ENCODE results near the gene COA1.
"Not testable (repeated sequence)": the region's sequence is repeated elsewhere in the genome, so short reads cannot be mapped to it uniquely, and the experiment has no call there.

Gene COA1

GRCh38 chr7:43625453-43625852 is 103.9 kb downstream of the COA1 start:
- no peak for DNase-seq

GRCh38 chr7:43624156-43624555 is 105.2 kb downstream of the COA1 start:
- DNase-seq: no peak

GRCh38 chr7:43621729-43622448 is 107.4 kb downstream of the COA1 start:
- DNase-seq: no peak

- no peak for DNase-seq
Observed at GRCh38 chr7:43619213-43620012, 109.9 kb downstream of the COA1 start.

- DNase-seq: no peak
Observed at GRCh38 chr7:43618073-43618472, 111.2 kb downstream of the COA1 start.

GRCh38 chr7:43616977-43617376 is 112.3 kb downstream of the COA1 start:
- no peak for DNase-seq

- no peak for DNase-seq
Observed at GRCh38 chr7:43615558-43616145, 113.7 kb downstream of the COA1 start.

GRCh38 chr7:43612599-43613589 is 116.4 kb downstream of the COA1 start:
- DNase-seq: no peak

GRCh38 chr7:43612128-43612527 is 117.2 kb downstream of the COA1 start:
- no peak for DNase-seq

- no peak for DNase-seq
Observed at GRCh38 chr7:43609097-43609496, 120.2 kb downstream of the COA1 start.

GRCh38 chr7:43604251-43604650 is 125.1 kb downstream of the COA1 start:
- DNase-seq: no peak

- DNase-seq: no peak
Observed at GRCh38 chr7:43602256-43602655, 127.1 kb downstream of the COA1 start.

GRCh38 chr7:43600056-43600455 is 129.3 kb downstream of the COA1 start:
- no peak for DNase-seq

GRCh38 chr7:43596426-43596825 is 132.9 kb downstream of the COA1 start:
- DNase-seq: not testable (repeated sequence)

- no peak for DNase-seq
Observed at GRCh38 chr7:43594020-43594419, 135.3 kb downstream of the COA1 start.

- no peak for DNase-seq
Observed at GRCh38 chr7:43593010-43593409, 136.3 kb downstream of the COA1 start.

- DNase-seq: no peak
Observed at GRCh38 chr7:43592326-43592725, 137.0 kb downstream of the COA1 start.

- DNase-seq: no peak
Observed at GRCh38 chr7:43591558-43592180, 137.7 kb downstream of the COA1 start.

GRCh38 chr7:43590862-43591557 is 138.3 kb downstream of the COA1 start:
- DNase-seq: no peak

GRCh38 chr7:43589728-43590127 is 139.6 kb downstream of the COA1 start:
- DNase-seq: no peak

All from NCI-H774 (cell line).